Transverse colon (tissue), 4 donors: ENCODE measurements around the gene EBNA1BP2. TPM values are rescaled to one million over a fixed set of nuclear protein-coding genes. Genes with fewer than 3 reads are reported as not detected.
A peak's percentile ranks its signal among the peaks of the same experiment; 100 is the strongest.
"Not testable (repeated sequence)": the region's sequence is repeated elsewhere in the genome, so short reads cannot be mapped to it uniquely, and the experiment has no call there.

Experiments
- DNase-seq: peaks from one replicate; pipeline ENCODE4 v3.0.0-alpha.2; 2019
- H3K27ac ChIP-seq, 4 donors: fragments of 200-600 bp; sonication (generic); 2 replicates each; pipeline ENCODE4 v1.5.1; 2016 to 2018; ENCODE audit warnings: inconsistent platforms in 4 of 4
- H3K27me3 ChIP-seq: fragments of 200-600 bp; sonication (generic); 2 replicates; pipeline ENCODE4 v1.5.1; 2017; ENCODE audit warnings: inconsistent platforms
- H3K36me3 ChIP-seq, 4 donors: fragments of 200-600 bp; sonication (generic); 2 replicates each; pipeline ENCODE4 v1.5.1; 2017 to 2019; ENCODE audit warnings: inconsistent platforms in 4 of 4
- H3K4me1 ChIP-seq, 4 donors: fragments of 200-600 bp; sonication (generic); 2 replicates each; pipeline ENCODE4 v1.5.1; 2017 to 2020; ENCODE audit warnings: inconsistent platforms in 4 of 4
- H3K4me3 ChIP-seq, 4 donors: fragments of 200-600 bp; sonication (generic); 1 replicate in 1 of 4; 2 replicates in 3 of 4; pipeline versions ENCODE4 v1.5.1 to v1.6.1; 2017 to 2019; ENCODE audit warnings: inconsistent platforms in 4 of 4
- H3K9me3 ChIP-seq, 2 donors: fragments of 200-600 bp; sonication (generic); 2 replicates each; pipeline ENCODE4 v1.5.1; 2017 to 2019; ENCODE audit warnings: inconsistent platforms in 2 of 2
- CTCF ChIP-seq, 5 experiments: fragments of 200-600 bp in 3 of 5; fragments of 450-650 bp in 2 of 5; sonication (generic) in 3 of 5; IDR thresholded peaks; 1 replicate in 2 of 5; 2 replicates in 3 of 5; pipeline ENCODE4 v1.5.1; 2016 to 2017; ENCODE audit warnings: antibody characterized with exemption in 5 of 5, inconsistent platforms in 3 of 5, mild to moderate bottlenecking in 2 of 5, moderate library complexity in 1 of 5
- EP300 ChIP-seq: sonication (generic); formaldehyde crosslinking; IDR thresholded peaks from one replicate; pipeline ENCODE4 v1.6.1; 2017; ENCODE audit warnings: antibody characterized with exemption, low read depth
- POLR2A ChIP-seq: fragments of 450-650 bp; IDR thresholded peaks from one replicate; pipeline ENCODE4 v1.6.1; 2016; ENCODE audit warnings: antibody characterized with exemption, mild to moderate bottlenecking, moderate library complexity
- POLR2AphosphoS5 ChIP-seq, 3 donors: sonication (generic); formaldehyde crosslinking; IDR thresholded peaks; one replicate each; pipeline ENCODE4 v1.6.1; 2016; ENCODE audit warnings: antibody characterized with exemption in 3 of 3
- WGBS, 2 donors: methylation state at CpG; one replicate each; pipeline ENCODE4 v1.1.5; 2018; ENCODE audit warnings: low coverage in 1 of 2; 5-methylcytosine and 5-hydroxymethylcytosine counted together
- in situ Hi-C, 4 donors: fragments of 200-750 bp; cut with MboI; loops; one replicate each; pipeline versions ENCODE4 v1.15.0 to v1.15.1; 2017; ENCODE audit warnings: low sequenced_read_pairs in 3 of 4, low pct_ligation_motif_present in 1 of 4, low pct_unique_long_range_greater_than_20kb in 1 of 4
- intact Hi-C: fragments of 100-400 bp; cut with DNase I; formaldehyde crosslinking; loops from one replicate; pipeline ENCODE4 v1.15.1; 2023; ENCODE audit warnings: low total_unique reads
- total RNA-seq, 4 donors: library from RNA; depleted of rRNA; stranded (reverse); fragments of >200 nt; gene quantifications; one replicate each; pipeline ENCODE4 v1.1.0, GENCODE V29; 2016

Gene EBNA1BP2
- total RNA-seq, 4 donors from 2014 or later: 12.5 to 35.5 (median 30.1) TPM

- no peak overlapping the region for H3K27ac ChIP-seq
- H3K4me3 ChIP-seq: no peak overlapping the region
- H3K4me1 ChIP-seq: no peaks in the 10 kb centered on the region
- H3K9me3 ChIP-seq: no peaks in the 10 kb centered on the region
- H3K36me3 ChIP-seq: no peaks in the 10 kb centered on the region
- in situ Hi-C loops (no loop called here), intact Hi-C loops (no loop called here)
- H3K27me3 ChIP-seq: no peaks in the 10 kb centered on the region
- 47 to 80% methylated on average over 3 to 7 of the region's 7 CpGs for WGBS, 2 donors
- no peak for TF ChIP-seq POLR2AphosphoS5 (IDR thresholded peaks at IDR 0.05)
- TF ChIP-seq POLR2A: no peak
- no peak for TF ChIP-seq CTCF (IDR thresholded peaks at IDR 0.05)
- no peak for TF ChIP-seq EP300
- DNase-seq: no peak
Observed at GRCh38 chr1:43214501-43215444, 42.7 kb upstream of the EBNA1BP2 start.

- H3K9me3 ChIP-seq, H3K4me3 ChIP-seq, H3K36me3 ChIP-seq, H3K27me3 ChIP-seq, intact Hi-C loops, in situ Hi-C loops, H3K27ac ChIP-seq, DNase-seq: not testable (repeated sequence)
- H3K4me1 ChIP-seq: peaks cover 0 to 12% (median 5%) of the 10 kb centered on the region in 4 donors
- 92 to 97% methylated on average over 7 to 8 of the region's 8 CpGs for WGBS, 2 donors
Observed at GRCh38 chr1:43208277-43208676, 36.2 kb upstream of the EBNA1BP2 start.

DNA sequence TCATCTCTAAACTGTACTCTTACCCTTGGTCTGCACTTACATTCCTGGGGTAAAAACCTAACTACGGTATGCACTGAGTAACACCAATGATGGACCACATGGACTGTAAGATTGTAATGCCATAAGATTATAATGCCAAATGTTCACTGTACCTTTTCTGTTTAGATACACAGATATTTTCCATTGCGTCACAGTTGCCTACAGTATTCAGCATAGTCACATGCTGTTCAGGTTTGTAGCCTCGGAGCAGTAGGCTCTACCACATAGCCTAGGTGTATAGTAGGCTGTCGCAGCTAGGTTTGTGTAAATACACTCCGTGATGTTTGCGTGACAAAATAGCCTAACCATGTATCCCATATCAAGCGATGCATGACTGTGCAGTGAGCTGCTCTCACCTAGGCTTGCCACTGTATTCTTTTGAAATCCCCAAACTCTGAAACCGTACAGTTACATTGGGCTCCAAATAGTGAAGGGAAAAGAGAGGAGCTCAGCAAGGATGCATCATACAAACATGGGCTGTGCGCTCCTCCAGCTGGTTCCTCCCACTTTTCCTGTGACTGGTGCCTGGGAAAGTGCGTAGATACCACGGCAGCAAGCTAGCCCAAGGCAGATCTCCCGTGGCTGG is 35.3 kb upstream of the EBNA1BP2 start:
- Histone ChIP-seq H3K4me1 (peaks cover 0 to 12% (median 5%) of the 10 kb centered on the region in 4 donors), H3K36me3 (no peaks in the 10 kb centered on the region), H3K9me3 (no peaks in the 10 kb centered on the region), H3K27ac (no peak overlapping the region), H3K4me3 (no peak overlapping the region), H3K27me3 (no peaks in the 10 kb centered on the region)
- no peak for TF ChIP-seq POLR2AphosphoS5 (IDR thresholded peaks at IDR 0.05)
- TF ChIP-seq POLR2A: no peak
- TF ChIP-seq EP300: no peak
- in situ Hi-C loops (no loop called here), intact Hi-C loops (no loop called here)
- DNase-seq: no peak
- WGBS, 2 donors: 92% methylated on average over 8 to 12 of the region's 12 CpGs

DNA sequence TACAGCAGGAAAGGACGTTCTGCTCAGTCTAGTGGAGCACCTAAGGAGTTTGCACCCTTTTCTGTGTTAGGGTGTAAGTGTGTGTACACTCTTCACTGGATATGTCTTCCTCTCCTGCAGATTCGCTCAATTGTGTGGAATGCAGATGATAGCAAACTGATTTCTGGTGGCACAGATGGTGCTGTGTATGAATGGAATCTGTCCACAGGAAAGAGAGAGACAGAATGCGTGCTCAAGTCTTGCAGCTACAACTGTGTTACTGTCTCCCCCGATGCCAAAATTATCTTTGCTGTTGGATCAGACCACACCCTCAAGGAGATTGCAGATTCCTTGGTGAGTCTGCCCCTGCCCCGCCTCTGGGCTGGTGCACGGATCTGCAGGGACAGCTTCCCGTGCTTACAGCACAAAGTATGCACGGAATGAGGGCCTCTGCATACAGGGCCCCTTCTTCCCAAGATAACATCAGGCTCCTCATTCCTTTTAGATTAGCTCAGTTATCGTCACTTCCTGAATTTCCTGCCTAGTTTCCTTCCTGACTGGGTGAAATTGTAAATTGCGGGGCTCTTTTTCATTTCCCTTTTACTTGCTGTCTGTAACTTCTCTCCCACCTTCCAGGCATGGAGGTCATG is 34.6 kb upstream of the EBNA1BP2 start:
- Histone ChIP-seq H3K27me3 (no peaks in the 10 kb centered on the region), H3K9me3 (no peaks in the 10 kb centered on the region), H3K4me1 (peaks cover 0 to 12% (median 5%) of the 10 kb centered on the region in 4 donors), H3K36me3 (no peaks in the 10 kb centered on the region), H3K27ac (no peak overlapping the region), H3K4me3 (no peak overlapping the region)
- TF ChIP-seq EP300 (no peak), POLR2AphosphoS5 (IDR thresholded peaks at IDR 0.05) (peak in 1 of 3 donors; percentile 15)
- 25 to 26% methylated on average over 8 to 10 of the region's 10 CpGs for WGBS, 2 donors
- DNase-seq: no peak
- intact Hi-C loops: no loop called here
- in situ Hi-C loops: no loop called here

DNA sequence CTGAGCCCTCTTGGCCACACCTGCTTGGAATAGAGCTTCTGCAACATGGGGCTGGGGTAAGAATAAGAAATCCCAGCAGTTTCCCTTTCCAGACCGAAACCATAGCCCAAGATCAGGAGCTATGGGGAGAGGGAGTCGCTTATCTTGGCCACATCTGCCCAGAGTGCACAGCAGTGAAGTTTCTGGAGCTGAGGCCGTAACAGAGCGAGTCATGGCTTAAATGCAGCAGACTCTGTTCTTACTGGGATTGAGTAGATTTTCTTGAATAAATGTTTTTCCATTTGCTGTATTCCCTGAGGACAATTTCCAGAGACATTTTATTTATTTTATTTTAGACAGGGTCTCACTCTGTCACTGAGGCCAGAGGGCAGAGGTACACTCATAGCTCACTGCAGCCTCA is 33.6 kb upstream of the EBNA1BP2 start:
- Histone ChIP-seq H3K9me3 (no peaks in the 10 kb centered on the region), H3K4me3 (no peak overlapping the region), H3K4me1 (peaks cover 0 to 12% (median 5%) of the 10 kb centered on the region in 4 donors), H3K27me3 (no peaks in the 10 kb centered on the region), H3K27ac (no peak overlapping the region), H3K36me3 (no peaks in the 10 kb centered on the region)
- DNase-seq: no peak
- in situ Hi-C loops (no loop called here), intact Hi-C loops (no loop called here)
- TF ChIP-seq POLR2A: no peak
- no peak for TF ChIP-seq POLR2AphosphoS5 (IDR thresholded peaks at IDR 0.05)
- no peak for TF ChIP-seq CTCF (IDR thresholded peaks at IDR 0.05)
- no peak for TF ChIP-seq EP300
- 82% methylated on average over 4 of the region's 4 CpGs; no CpG with 5 or more reads in 1 of the 2 donors for WGBS, 2 donors
